HepG2 (cell line): ENCODE data around the gene NEAT1. TPM values are rescaled to one million over a fixed set of nuclear protein-coding genes. Genes with fewer than 3 reads are reported as not detected.

Experiments used
- ASH2L ChIP-seq: fragments of 300-600, 200-600 bp; sonication (generic); IDR thresholded peaks from 2 replicates; pipeline ENCODE4 v1.7.0; 2017; ENCODE audit warnings: low read depth, mild to moderate bottlenecking, moderate library complexity, mixed read lengths, low read length; ENCODE audit not compliant: insufficient read length
- CREBL2 ChIP-seq: sonication (generic); formaldehyde crosslinking; IDR thresholded peaks from 2 replicates; pipeline ENCODE4 v1.8.1; 2023; ENCODE audit warnings: missing genetic modification reagents, mild to moderate bottlenecking, borderline replicate concordance
- DMAP1 ChIP-seq: IDR thresholded peaks from 2 replicates; pipeline ENCODE4 v1.6.1; 2016
- E2F5 ChIP-seq: sonication (generic); formaldehyde crosslinking; conservative IDR thresholded peaks from 2 replicates; pipeline ENCODE4 v1.4.0; 2020; ENCODE audit warnings: missing genetic modification reagents
- ESRRA ChIP-seq: sonication (generic); formaldehyde crosslinking; IDR thresholded peaks from 2 replicates; pipeline ENCODE4 v1.5.1; 2020; ENCODE audit warnings: mild to moderate bottlenecking, low read depth, missing genetic modification reagents
- JARID2 ChIP-seq: sonication (generic); formaldehyde crosslinking; IDR thresholded peaks from 2 replicates; pipeline ENCODE4 v1.8.1; 2023; ENCODE audit warnings: missing genetic modification reagents, inconsistent platforms; ENCODE audit not compliant: insufficient replicate concordance
- JUND ChIP-seq: sonication (generic); formaldehyde crosslinking; IDR thresholded peaks from 2 replicates; pipeline ENCODE4 v1.8.0; 2022; ENCODE audit warnings: mild to moderate bottlenecking, missing genetic modification reagents
- KAT2B ChIP-seq: fragments of 150-350 bp; IDR thresholded peaks from 2 replicates; pipeline ENCODE4 v1.6.1; 2014; ENCODE audit warnings: low read depth, low read length, borderline replicate concordance
- KAT8 ChIP-seq: IDR thresholded peaks from 2 replicates; pipeline ENCODE4 v1.6.1; 2016; ENCODE audit warnings: missing genetic modification reagents, missing compliant biosample characterization
- MYC ChIP-seq: sonication (generic); formaldehyde crosslinking; IDR thresholded peaks from 2 replicates; pipeline ENCODE4 v1.9.0; 2021; ENCODE audit warnings: missing genetic modification reagents, borderline replicate concordance
- RBAK ChIP-seq: sonication (generic); formaldehyde crosslinking; IDR thresholded peaks from 2 replicates; pipeline ENCODE4 v1.5.1; 2020; ENCODE audit warnings: mild to moderate bottlenecking, missing genetic modification reagents
- RBM22 ChIP-seq: fragments of 200-400 bp; formaldehyde crosslinking; optimal IDR thresholded peaks from 2 replicates; pipeline ENCODE3; 2017; ENCODE audit warnings: mild to moderate bottlenecking, low read length, moderate library complexity
- REPIN1 ChIP-seq: sonication (generic); formaldehyde crosslinking; IDR thresholded peaks from 2 replicates; pipeline ENCODE4 v1.8.0; 2022; ENCODE audit warnings: missing genetic modification reagents, low read depth, mild to moderate bottlenecking, borderline replicate concordance
- RFX1 ChIP-seq: fragments of 450-650 bp; IDR thresholded peaks from 2 replicates; pipeline ENCODE4 v1.6.1; 2017
- RORA ChIP-seq: sonication (generic); formaldehyde crosslinking; IDR thresholded peaks from 2 replicates; pipeline ENCODE4 v1.5.0; 2020; ENCODE audit warnings: mild to moderate bottlenecking, missing genetic modification reagents, moderate library complexity
- SMC3 ChIP-seq: IDR thresholded peaks from 2 replicates; pipeline ENCODE4 v1.6.1; 2011; ENCODE audit warnings: low read length, improper control_type of control experiment
- TMF1 ChIP-seq: sonication (generic); formaldehyde crosslinking; IDR thresholded peaks from 2 replicates; pipeline ENCODE4 v1.8.1; 2022; ENCODE audit warnings: low read depth, missing genetic modification reagents
- ZNF17 ChIP-seq: sonication (generic); formaldehyde crosslinking; IDR thresholded peaks from 2 replicates; pipeline ENCODE4 v1.5.0; 2020; ENCODE audit warnings: mild to moderate bottlenecking, missing genetic modification reagents
- ZNF264 ChIP-seq: sonication (generic); formaldehyde crosslinking; IDR thresholded peaks from 2 replicates; pipeline ENCODE4 v1.4.0; 2020; ENCODE audit warnings: missing genetic modification reagents
- ZNF530 ChIP-seq: sonication (generic); formaldehyde crosslinking; IDR thresholded peaks from 2 replicates; pipeline ENCODE4 v1.5.0; 2020; ENCODE audit warnings: low read depth, mild to moderate bottlenecking, missing genetic modification reagents
- ZNF768 ChIP-seq: sonication (generic); formaldehyde crosslinking; IDR thresholded peaks from 2 replicates; pipeline ENCODE4 v1.4.0; 2020; ENCODE audit warnings: missing genetic modification reagents
- ZNF792 ChIP-seq: IDR thresholded peaks from 2 replicates; pipeline ENCODE4 v1.6.1; 2016
- polyA plus RNA-seq, 8 experiments: library from polyadenylated mRNA; depleted of rRNA in 3 of 8; stranded (reverse) in 7 of 8; unstranded in 1 of 8; fragments of >200 nt; fragmentation: Illumina TruSeq in 4 of 8; extraction: Trizol in 4 of 8; gene quantifications; 2 replicates each; pipeline versions ENCODE4 v1.2.1 to v1.2.3, GENCODE V29; 2011 to 2016; ENCODE audit warnings: low read depth in 4 of 8, missing spikeins in 1 of 8, mixed read lengths in 1 of 8; ENCODE audit not compliant: insufficient read depth in 1 of 8
- total RNA-seq, 5 experiments: library from RNA; depleted of rRNA; stranded (reverse); fragments of >200 nt; fragmentation: Illumina TruSeq; extraction: Trizol; gene quantifications; 2 replicates each; pipeline ENCODE4 v1.2.3, GENCODE V29; 2016; ENCODE audit warnings: low read depth in 1 of 5
- TF ChIP-seq, protein P1 (sequence below): sonication (generic); formaldehyde crosslinking; IDR thresholded peaks from 2 replicates; pipeline ENCODE4 v1.5.1; 2020; ENCODE audit warnings: mild to moderate bottlenecking, missing genetic modification reagents, moderate library complexity
- TF ChIP-seq, protein P2 (sequence below): sonication (generic); formaldehyde crosslinking; IDR thresholded peaks from 2 replicates; pipeline ENCODE4 v1.5.0; 2020; ENCODE audit warnings: mild to moderate bottlenecking, missing genetic modification reagents, borderline replicate concordance

The NEAT1 gene
- total and polyA plus RNA-seq, 2 of the 13 experiments (the other 11 are each of a cell fraction or from before 2014, with no cell fraction given): 20.5 to 41.2 TPM

GRCh38 chr11:65420979-65421793, 1.4 kb upstream of the NEAT1 start (continued):
- TF ChIP-seq ZNF530 (CRISPR knock-in tag): no peak
- TF ChIP-seq RFX1: no peak
- no peak for TF ChIP-seq SMC3
- TF ChIP-seq DMAP1 (CRISPR knock-in tag): peak; percentile 92
- peak; percentile 72; the same call in 1 of the 2 replicates for TF ChIP-seq MYC (CRISPR knock-in tag)
- TF ChIP-seq RBM22: peak; percentile 72
- peak; percentile 91 for TF ChIP-seq ZNF792 (CRISPR knock-in tag)
- no peak; the same call in 1 of the 2 replicates for TF ChIP-seq TMF1
- TF ChIP-seq ZNF17 (CRISPR knock-in tag): no peak
- TF ChIP-seq JARID2 (CRISPR knock-in tag): no peak
- TF ChIP-seq ZNF264: no peak; the same call in 1 of the 2 replicates
- peak; percentile 74; the same call in 1 of the 2 replicates for TF ChIP-seq REPIN1 (CRISPR knock-in tag)
- TF ChIP-seq ESRRA (CRISPR knock-in tag): peak; percentile 49; the same call in 1 of the 2 replicates
- TF ChIP-seq, protein P1, sequence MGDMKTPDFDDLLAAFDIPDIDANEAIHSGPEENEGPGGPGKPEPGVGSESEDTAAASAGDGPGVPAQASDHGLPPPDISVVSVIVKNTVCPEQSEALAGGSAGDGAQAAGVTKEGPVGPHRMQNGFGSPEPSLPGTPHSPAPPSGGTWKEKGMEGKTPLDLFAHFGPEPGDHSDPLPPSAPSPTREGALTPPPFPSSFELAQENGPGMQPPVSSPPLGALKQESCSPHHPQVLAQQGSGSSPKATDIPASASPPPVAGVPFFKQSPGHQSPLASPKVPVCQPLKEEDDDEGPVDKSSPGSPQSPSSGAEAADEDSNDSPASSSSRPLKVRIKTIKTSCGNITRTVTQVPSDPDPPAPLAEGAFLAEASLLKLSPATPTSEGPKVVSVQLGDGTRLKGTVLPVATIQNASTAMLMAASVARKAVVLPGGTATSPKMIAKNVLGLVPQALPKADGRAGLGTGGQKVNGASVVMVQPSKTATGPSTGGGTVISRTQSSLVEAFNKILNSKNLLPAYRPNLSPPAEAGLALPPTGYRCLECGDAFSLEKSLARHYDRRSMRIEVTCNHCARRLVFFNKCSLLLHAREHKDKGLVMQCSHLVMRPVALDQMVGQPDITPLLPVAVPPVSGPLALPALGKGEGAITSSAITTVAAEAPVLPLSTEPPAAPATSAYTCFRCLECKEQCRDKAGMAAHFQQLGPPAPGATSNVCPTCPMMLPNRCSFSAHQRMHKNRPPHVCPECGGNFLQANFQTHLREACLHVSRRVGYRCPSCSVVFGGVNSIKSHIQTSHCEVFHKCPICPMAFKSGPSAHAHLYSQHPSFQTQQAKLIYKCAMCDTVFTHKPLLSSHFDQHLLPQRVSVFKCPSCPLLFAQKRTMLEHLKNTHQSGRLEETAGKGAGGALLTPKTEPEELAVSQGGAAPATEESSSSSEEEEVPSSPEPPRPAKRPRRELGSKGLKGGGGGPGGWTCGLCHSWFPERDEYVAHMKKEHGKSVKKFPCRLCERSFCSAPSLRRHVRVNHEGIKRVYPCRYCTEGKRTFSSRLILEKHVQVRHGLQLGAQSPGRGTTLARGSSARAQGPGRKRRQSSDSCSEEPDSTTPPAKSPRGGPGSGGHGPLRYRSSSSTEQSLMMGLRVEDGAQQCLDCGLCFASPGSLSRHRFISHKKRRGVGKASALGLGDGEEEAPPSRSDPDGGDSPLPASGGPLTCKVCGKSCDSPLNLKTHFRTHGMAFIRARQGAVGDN (CRISPR knock-in tag): peak; percentile 68; the same call in 1 of the 2 replicates
- peak; percentile 59 for TF ChIP-seq KAT8 (CRISPR knock-in tag)
- peak; percentile 82 for TF ChIP-seq ASH2L
- peak; percentile 79 for TF ChIP-seq JUND
- TF ChIP-seq E2F5 (CRISPR knock-in tag): no peak
- TF ChIP-seq CREBL2: no peak
- TF ChIP-seq ZNF768 (CRISPR knock-in tag): 0 out of 2 replicates have a peak, but pooled peaks have one; percentile 34
- TF ChIP-seq, protein P2, sequence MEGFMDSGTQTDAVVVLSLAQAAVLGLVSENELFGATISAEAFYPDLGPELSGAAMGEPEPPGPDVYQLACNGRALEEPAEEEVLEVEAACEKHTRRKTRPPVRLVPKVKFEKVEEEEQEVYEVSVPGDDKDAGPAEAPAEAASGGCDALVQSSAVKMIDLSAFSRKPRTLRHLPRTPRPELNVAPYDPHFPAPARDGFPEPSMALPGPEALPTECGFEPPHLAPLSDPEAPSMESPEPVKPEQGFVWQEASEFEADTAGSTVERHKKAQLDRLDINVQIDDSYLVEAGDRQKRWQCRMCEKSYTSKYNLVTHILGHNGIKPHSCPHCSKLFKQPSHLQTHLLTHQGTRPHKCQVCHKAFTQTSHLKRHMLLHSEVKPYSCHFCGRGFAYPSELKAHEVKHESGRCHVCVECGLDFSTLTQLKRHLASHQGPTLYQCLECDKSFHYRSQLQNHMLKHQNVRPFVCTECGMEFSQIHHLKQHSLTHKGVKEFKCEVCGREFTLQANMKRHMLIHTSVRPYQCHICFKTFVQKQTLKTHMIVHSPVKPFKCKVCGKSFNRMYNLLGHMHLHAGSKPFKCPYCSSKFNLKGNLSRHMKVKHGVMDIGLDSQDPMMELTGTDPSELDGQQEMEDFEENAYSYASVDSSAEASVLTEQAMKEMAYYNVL (CRISPR knock-in tag): no peak
- TF ChIP-seq KAT2B: no peak
- no peak for TF ChIP-seq RORA
- TF ChIP-seq RBAK (CRISPR knock-in tag): no peak
